HG02840 (cell line): ENCODE data around the gene HMGN4.
"Not testable (repeated sequence)": the region's sequence is repeated elsewhere in the genome, so short reads cannot be mapped to it uniquely, and the experiment has no call there.

Source experiments
- ATAC-seq: cut with Tn5 transposase; IDR thresholded peaks from one replicate; pipeline ENCODE4 v1.9.1; 2021; ENCODE audit warnings: mild to moderate bottlenecking, moderate library complexity, moderate number of reproducible peaks; ENCODE audit not compliant: unreplicated experiment, low FRiP score

HMGN4 gene

DNA sequence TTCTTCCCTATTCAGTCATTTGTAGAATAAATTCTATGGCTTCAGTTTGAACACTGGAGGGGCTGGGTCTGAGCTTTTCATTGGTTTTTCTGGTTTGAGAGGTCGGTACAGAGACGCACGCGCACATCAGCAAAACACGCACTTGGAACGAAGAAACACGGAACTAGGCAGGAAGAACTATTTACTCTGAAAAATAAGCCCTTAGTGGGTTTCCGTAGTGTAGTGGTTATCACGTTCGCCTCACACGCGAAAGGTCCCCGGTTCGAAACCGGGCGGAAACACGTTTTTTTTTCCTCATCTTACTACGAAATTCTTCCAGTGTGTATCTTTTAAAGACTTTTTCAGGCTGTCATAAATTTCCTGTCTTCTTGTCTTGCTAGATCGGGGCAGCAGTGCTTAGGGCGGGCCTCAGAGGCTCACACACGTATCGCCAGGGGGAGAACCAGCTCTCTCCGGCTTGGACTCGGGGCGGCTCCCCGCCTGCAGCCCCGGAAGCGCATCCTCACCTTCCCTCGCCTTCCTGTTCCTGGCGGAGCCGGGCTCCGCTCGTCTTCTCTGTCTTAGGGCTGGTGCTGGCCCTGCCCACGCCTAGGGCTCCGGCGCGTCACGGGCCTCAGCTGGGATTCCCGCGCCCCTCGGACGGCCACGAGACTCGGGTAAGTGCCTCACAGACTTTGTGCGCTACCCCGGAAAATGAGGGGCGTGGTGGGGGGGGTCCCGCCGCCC, at the start of gene HMGN4:
Gene HMGN4, plus strand, starts transcription at position 521 of the 726 bp plus-strand sequence. CDS start 6,841 bp downstream, outside the sequence.
- peak; percentile 57 for ATAC-seq

DNA sequence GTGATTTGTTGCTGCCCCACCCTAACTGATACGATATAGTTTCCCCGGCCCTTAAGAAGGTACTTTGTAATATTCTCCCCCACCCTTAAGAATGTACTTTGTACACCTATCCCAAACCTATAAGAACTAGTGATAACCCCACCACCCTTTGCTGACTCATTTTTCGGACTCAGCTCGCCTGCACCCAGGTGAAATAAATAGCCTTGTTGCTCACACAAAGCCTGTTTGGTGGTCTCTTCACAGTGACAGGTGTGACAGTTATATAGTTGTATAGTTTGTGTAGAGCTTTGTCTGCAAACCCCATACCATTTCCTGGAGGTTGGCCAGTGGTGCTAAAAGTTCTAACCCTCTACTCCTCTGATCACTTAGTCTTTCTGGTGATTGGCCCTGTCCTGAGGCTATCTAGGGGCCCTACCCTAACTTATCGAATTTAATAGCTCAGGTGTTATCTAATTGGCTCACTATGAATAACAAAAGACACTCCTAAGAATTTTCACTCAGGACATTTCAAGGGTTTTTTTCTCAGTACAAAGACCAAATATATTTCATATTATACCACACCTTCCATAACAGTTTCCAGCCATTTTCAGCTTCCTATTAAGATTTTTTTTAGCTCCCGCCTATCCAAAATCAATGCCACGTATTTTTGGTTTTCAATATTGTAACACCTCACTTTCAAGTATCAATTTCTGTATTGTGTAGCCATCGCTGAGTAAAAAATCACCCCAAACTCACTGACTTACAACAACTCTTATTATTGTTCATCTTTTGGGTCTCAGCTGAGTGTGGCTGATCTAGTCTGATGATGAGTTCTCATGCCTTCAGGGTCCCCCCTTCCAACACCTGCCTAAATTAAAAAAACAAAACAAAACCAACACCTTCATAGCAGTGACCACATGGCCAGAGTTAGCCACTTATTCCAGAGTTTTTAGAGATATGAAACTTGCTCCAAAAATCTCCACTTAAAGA, 47.9 kb upstream of the HMGN4 start:
- no peak for ATAC-seq

DNA sequence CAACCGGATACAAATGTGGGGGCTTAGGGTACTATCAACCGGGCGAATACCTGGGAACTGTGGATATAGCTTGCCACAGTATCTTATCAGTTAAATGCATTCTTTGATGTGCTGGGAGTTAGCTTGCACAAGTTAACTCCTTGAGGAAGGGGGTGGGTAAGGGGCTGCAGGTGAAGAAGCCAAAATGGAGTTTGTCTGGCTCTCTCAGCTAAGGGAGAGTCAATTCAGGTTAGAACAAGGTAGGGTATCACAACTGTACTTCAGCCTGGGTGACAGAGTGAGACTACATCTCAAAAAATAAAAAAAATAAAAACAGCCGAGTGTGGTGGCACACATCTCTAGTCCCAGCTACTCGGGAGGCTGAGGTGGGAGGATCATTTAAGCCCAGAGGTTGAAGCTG, 46.6 kb upstream of the HMGN4 start:
- no peak for ATAC-seq

DNA sequence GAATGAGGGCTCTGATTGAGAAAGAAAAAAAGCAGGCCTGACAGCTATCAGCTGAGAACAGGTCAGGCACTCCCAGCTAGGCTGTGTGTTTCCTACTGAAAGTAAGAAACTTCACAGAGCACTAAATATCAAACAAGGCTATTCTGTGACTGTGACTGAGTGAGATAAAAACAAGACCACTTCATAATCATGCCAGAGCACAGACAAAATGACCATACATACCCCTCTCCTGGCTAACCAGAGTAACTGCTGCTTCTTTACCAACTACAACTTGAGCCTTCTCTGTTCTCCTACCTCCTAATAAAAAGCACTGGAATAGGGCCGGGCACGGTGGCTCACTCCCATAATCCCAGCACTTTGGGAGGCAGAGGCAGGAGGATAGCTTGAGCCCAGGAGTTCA, 44.9 kb upstream of the HMGN4 start:
- no peak for ATAC-seq

DNA sequence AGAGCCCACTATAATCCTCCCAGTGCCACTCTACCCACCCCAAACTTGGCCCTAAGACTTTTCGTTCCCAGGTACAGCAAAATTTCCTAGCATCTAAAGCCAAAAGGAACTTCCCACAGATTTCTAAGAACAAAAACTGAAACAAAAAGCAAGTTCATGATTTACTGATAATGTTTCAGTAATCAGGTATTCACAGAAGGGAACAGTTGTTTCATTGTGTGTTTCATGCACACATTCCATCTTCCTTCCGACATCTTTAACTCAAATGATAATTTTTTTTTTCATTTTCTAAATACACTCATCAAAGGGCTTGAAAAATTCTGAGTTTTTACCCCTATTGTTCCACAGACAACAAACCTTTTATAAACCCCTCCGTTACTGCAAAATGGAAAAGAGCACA, 44.0 kb upstream of the HMGN4 start:
- ATAC-seq = no peak

DNA sequence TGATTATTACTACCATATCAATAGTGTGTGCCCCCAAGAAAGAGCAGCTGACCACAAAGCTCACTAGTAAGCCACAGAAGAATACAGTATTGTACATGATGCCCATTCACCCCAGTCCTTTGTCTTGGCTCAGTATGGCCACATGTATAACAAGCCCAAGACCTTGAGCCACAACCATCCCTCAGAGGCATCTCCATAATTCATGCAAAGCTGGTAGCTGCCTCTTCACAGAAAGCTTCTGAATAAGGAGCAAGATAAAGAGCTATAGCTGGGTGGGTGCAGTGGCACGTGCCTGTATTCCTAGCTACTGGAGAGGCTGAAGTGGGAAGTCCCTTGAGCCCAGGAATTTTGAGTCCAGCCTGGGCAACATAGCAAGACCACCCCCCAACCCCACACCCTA, 42.9 kb upstream of the HMGN4 start:
- ATAC-seq = no peak

DNA sequence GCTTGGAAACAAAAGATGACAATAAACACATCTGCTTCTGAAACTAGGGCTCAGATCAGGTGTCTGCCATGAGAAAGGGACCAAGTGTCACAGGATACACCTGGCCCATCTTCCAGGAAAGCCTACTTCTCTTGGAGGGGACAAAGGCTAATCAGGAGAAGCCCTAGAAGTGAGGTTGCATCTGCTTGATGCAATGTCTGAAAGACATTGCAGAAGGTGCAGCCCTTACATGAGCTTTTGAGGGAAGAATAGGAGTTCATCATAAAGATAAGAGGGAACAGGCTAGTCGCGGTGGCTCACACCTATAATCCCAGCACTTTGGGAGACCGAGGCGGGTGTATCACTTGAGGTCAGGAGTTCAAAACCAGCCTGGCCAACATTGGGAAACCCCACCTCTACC, 40.6 kb upstream of the HMGN4 start:
- no peak for ATAC-seq

DNA sequence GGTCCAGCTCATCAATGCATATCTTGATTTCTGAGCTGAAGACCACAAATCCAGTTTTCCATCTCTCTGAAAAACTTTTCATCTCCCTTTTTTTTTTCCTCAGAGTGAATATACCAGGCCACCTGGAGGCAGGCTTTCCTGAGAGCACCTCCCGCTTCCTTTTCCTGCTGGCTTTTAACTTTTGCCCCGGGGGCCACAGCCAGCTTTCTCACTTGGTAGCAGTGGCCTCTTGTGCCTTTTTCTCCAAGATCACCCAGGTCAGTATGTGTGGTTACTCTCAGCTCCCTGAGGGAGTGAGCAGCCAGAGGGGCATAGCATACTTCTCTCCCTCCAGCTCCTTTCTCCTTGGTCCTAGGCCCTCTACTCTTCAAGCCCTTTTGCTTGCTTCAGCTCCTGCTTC, 38.1 kb upstream of the HMGN4 start, which contains the start of gene BTN1A1:
Gene BTN1A1, plus strand, starts transcription at position 202 of the 400 bp plus-strand sequence. CDS start 984 bp downstream, outside the sequence.
- ATAC-seq = no peak

DNA sequence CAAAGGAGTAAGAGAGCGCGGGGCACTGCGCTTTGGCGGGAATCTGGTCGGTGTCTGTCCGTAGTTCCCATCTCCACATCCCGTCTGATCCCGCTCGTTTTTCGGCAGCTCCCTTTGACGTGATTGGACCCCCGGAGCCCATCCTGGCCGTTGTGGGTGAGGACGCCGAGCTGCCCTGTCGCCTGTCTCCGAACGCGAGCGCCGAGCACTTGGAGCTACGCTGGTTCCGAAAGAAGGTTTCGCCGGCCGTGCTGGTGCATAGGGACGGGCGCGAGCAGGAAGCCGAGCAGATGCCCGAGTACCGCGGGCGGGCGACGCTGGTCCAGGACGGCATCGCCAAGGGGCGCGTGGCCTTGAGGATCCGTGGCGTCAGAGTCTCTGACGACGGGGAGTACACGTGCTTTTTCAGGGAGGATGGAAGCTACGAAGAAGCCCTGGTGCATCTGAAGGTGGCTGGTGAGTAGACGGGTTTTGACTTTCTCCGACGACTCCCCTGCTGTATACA, 36.6 kb upstream of the HMGN4 start:
- no peak for ATAC-seq

DNA sequence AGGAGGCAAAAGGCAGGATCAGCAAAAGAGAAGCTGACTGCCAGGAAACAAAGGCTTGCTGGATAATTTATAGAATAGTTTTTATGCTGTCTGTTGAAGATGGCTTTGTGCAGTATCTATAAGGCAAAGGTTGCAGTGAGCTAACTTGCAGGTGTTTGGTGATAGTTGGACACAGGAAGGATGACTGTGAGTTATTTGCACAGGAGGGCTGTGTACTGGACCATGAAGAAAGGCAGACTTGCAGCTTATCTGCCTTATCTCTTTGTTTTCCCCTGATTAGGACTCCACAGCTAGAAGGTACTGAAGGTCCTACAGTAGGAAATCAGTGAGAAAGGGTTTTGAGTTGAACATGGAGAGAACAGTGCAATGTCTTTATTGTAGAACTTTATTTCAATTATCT, 36.0 kb upstream of the HMGN4 start:
- ATAC-seq = no peak

DNA sequence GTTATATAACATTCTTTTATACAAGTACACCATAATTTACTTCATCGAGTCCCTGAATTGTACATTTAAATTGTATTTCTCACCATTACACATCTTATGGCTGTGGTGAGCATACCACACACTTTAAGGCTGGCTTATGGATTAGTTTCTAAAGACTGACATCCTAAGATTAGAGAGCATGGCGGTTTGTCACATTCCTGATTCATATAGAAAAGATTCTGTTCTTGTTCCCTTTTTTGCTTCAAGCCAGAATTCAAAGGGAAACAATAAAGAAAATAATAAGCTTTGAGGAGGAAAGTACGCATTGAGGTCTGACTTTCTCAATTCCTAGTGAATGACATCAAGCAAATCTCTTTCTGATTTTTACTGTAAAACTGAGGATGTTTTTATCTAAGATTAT, 35.5 kb upstream of the HMGN4 start:
- ATAC-seq = no peak

DNA sequence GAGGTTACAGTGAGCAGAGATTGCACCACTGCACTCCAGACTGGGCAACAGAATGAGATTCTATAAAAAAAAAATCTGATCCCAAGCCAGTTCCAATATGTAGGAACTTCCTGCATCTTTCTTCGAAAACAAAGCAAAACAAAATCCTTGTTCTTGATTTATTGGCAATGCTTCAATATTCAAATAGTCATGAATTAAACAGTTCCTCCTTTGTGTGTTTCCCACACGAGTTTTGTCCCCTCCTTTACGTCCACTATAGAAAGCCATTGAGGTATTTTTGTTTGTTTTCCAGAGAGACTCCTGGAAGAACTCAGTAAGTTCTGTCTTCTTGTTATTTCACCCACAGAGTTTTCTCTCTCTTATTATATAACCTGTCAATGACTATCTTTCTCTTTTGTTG, 30.5 kb upstream of the HMGN4 start:
- ATAC-seq = no peak

DNA sequence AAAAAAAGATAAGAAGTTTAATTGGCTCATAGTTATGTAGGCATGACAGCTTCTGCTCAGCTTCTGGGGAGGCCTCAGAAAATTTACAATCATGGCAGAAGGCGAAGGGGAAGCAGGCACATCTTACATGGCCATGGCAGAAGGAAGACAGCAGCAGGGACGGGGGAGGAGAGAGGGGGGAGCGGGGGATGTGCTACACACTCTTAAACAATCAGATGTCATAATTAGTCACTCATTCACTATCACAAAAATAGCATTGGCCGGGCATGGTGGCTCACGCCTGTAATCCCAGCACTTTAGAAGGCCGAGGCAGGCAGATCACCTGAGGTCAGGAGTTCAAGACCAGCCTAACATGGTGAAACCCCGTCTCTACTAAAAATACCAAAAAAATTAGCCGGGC, 27.1 kb upstream of the HMGN4 start:
- not testable (repeated sequence) for ATAC-seq

DNA sequence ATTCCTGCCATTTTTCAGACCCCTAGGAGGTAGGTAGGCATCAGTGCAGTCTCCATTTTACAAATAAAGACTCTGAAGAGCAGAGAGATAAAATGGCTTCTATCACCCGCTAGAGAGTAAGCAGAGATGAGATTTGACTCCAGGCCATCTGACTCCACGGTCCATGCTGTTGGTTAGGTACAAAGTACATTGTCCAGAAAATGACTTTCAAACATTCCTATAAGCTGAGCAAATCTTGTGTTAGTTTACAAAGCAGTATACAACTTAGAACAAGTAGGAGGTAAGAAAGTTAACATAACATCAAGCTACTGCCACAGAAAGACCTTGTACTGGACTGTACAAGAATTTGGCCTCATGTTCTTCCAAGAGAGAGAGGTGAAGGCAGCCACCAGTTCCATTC, 23.2 kb upstream of the HMGN4 start:
- ATAC-seq = no peak

DNA sequence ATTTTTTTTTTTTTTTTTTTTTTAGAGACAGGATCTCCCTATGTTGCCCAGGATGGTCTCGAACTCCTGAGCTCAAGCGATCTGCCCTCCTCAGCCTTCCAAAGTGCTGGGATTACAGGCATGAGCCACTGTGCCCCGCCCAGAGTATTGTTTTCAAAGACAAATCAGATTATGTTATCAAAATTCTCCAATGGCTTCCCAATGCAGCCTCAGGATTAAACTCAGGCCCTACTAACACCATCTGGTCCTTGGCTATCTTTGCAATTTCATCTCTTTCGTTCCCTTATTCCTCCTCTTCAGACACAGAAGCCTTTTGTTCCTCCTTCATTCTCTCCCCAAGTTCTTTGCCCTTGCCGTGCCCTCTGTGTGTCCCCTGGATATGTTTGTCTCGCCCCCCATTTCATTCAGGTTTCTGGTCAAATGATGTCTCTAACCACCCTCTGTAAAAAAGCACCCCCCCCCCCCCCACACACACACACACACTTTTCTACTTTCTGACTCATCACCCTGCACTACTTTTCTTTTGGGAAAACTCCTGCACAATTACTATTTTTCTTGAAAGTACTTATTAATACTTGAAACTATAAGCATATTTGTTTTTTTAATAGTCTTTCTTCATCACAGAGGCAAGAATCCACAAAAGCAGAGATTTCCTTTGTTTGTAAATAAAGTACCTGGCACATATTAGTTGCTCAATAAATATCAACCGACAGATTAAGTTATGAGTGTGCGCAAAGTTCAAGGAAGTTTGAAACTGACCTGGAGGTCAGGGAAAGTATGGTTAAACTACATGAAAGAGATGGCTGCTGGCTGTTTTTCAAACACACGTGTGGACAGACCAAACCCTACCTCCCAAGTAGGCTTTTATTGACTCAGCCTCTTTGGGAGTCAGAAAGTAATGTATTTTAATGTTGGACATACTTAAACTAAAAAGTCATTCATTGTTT, 21.4 kb upstream of the HMGN4 start:
- ATAC-seq = no peak

DNA sequence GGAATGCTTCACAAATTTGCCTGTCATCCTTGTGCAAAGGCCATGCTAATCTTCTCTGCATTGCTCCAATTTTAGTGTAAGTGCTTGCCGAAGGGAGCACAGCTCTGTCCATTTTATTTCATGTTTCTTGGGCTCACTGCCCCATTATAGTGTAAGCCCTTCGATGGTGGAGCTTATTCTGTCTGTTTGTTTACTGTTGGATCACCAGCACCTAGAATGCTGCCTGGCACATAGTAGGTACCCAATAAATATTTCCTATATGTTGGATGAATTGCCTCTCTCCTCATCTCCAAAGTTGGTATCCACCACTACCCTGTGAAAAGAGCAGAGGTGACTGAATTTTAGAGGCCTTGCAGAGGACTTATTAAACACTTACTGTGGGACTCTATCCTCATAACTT, 18.8 kb upstream of the HMGN4 start:
- ATAC-seq = no peak

DNA sequence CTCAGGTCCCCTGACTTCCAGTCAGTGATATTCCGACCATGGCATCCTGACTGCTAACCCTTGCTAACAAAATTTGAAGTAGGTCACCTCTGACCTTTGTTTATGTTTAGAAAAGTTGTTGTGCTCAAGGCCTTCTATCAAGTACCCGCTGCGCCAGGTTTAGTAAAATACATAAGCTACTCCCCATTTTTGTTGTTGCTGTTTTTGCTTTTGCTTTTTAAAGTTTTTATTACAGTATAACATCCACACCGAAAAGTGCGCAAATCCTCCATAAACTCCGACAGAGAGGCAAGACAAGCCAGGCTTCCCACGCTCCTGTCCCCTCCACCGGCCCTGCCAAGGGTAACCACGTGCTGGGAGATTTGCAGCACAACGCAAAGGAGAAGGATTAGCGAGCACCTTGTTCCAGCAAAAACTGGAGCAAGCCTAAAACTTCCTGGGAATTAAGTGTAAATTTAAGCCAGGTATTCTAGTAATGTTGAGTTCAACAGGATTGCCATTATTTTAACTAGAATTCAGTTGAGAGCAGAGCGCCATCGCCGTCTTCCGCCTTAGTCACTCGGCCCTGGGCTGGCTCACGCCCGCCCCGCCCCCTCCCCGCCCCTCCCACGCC, 17.8 kb upstream of the HMGN4 start:
- peak; percentile 30 for ATAC-seq

DNA sequence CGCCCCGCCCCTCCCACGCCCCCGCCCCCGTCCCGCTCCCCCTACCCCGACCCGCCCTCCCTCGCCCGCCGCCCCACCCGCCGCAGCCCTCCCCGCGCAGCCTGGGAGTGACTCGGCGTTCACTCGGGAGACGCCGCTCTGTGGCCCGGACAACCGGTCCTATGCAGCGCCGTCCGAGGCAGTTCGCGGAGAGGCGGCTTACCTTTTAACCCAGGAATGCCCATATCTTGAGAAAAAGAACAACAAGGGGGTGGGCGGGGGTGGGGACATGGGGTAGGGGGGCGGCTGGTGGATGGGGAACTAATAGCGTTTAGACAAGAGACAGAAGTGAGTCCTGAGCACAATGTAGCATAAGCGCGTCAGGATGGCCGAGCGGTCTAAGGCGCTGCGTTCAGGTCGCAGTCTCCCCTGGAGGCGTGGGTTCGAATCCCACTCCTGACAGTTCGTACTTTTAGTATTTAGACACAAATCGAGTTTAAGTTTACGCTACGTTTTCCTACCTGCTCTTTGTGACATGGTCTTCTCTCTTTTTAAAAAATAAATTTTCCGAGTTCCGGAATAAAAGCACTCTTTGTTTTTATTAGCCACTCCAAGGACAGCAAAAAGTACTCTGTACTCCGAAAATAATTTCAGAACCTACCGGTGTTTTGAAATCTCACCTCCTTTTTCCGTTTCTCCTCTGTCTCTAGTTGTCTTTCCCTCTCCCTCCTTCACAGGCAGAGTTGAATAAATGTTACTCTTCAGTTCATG, 17.1 kb upstream of the HMGN4 start:
- peak; percentile 47 for ATAC-seq
